DOHH2 (cell line): ENCODE data around the gene EEFSEC.

Experiments
- CTCF ChIP-seq: fragments of 200-600 bp; sonication (generic); IDR thresholded peaks from one replicate; pipeline ENCODE4 v1.5.1; 2014; ENCODE audit warnings: antibody characterized with exemption, mild to moderate bottlenecking, low read depth, low read length; ENCODE audit not compliant: poor library complexity, severe bottlenecking
- EZH2phosphoT487 ChIP-seq: fragments of 200-600 bp; sonication (generic); IDR thresholded peaks from 2 replicates; pipeline ENCODE4 v1.6.1; 2017; ENCODE audit warnings: borderline replicate concordance, mild to moderate bottlenecking, antibody characterized with exemption, low read length, moderate library complexity, mixed read lengths

GRCh38 chr3:128217702-128218547 lies 64.6 kb downstream of the EEFSEC start:
- TF ChIP-seq CTCF: no peak
- TF ChIP-seq EZH2phosphoT487: no peak
